SIG-M5 treated with dmso at 0.1 percent for 504 hours (cell line): ENCODE data around the gene DTYMK.
A peak's percentile ranks its signal among the peaks of the same experiment; 100 is the strongest.

Experiments used
- DNase-seq: peaks from one replicate; lab custom pipeline; 2025; ENCODE audit not compliant: unreplicated experiment; lab: John Stamatoyannopoulos, UW

Gene DTYMK

DNA sequence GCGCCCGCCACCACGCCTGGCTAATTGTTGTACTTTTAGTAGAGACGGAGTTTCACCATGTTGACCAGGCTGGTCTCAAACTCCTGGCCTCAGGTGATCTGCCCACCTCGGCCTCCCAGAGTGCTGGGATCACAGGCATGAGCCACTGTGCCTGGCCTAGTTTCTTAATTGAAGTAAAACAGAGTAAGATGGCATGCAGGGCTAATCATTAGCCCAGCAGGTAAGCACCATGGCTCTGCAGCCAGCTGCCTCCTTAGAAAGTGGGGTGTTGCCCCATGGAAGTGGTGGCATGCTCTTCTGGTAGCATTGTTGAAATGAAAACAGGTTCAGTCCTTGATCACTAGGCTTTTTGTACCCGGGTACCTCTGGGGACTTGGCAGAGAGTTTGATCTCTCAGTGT, 36.7 kb downstream of the DTYMK start:
- no peak for DNase-seq

DNA sequence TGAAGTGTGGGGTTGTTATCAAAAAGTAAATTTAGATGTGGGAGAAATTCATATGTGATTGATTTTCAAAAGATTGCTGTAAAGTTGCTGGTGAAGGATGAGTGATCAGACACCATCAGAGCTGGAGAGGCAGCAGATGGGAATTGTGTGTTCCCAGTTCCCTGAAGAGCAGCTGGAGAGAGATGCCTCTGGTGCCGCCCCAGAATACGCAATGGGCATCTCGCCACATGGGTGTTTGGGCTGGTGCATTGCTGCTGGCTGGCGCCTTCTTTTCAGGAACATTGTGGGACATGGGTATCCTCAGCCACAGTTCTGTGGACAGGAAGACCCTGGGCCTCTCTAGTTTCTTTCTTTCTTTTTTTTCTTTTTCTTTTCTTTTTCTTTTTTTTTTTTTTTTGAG, 37.2 kb downstream of the DTYMK start:
- DNase-seq = no peak

DNA sequence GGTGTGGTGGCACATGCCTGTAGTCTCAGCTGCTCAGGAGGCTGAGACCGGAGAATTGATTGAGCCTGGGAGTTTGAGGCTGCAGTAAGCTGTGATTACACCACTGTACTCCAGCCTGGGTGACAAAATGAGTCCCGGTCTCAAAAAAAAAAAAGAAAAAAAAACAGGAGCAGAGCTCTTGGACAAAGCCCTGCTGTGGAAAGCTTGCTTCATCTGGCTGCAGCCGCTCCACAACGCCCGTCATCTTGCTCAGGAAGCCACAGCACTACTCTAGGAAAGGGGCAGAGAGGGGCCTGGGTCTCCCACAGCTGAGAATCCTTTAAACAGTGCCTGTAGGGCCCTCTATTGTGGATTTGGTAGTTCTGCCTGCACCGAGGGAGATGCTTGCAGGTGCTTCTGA, 38.2 kb downstream of the DTYMK start:
- DNase-seq = no peak

DNA sequence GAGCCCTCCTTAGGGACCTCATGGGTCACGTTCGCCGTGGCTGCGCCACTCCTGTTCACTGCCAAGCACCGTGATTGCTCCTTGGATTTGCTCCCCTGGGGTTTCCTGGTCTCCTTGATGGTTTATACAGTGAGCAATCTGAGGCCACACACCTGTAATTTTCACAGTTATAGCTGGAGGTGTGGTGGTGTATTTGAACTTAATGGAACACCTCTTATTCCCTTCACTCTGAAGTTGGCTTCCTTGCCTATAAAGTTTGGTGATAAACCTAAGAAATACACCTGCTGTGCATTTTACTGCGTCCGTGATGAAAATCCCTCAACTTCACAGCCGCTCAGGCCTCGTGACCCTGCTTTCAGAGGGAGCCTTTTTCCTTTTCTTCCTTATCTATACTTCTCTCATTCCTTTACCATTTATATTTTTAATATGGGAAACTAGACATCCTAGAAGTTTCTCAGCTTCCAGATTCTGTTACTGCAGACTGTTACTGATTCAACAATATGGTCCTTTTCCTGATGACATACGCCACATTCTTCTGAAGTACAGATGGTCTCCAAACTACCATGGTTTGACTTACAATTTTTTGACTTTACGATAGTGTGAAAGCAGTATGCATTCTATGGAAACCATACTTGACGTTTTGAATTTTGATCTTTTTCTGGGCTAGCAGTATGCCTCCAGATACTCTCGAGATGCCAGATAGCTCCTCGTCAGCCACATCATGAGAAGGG, 40.5 kb downstream of the DTYMK start:
- DNase-seq = no peak

DNA sequence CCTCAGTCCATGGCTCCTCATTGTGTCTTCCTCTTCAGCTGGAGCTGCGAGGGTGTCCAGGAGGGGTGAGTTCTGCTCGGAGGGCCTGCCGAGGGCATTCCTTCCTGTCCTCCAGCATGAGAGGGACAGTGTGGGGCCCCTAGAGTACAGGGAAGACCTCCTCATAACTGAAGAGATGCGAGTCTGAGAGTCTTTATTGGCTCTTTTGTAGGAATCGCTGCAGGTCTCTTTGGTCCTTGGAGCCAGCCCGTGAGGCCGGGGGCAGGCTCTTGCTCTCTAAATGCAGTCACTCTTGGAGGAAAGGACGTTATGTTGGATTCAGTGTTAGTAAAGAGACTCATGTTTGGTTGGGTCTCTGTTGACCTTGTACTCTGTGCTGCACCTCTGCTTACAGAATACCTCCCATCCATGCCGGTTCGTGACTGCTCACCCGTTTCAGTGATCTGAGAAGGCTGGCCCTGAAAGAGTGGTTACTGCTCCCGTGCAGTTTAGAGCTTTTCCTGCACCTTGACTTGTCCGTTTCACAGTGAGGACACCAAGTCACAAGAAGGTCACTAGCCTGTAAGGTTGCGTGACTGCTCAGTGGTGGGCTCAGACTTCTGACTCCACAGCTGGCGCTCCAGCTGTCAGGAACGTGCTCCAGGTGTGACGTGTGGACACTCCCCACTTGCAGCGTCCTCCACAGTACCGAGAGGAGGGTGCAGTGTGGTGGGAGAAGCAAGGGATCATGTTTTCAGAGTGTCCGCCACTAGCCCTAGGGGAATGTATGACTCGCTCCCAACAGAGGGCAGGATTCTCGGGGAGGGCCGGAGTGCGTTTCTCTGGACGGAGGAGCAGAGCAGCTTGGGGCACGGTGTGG, 41.3 kb downstream of the DTYMK start:
- DNase-seq = no peak

DNA sequence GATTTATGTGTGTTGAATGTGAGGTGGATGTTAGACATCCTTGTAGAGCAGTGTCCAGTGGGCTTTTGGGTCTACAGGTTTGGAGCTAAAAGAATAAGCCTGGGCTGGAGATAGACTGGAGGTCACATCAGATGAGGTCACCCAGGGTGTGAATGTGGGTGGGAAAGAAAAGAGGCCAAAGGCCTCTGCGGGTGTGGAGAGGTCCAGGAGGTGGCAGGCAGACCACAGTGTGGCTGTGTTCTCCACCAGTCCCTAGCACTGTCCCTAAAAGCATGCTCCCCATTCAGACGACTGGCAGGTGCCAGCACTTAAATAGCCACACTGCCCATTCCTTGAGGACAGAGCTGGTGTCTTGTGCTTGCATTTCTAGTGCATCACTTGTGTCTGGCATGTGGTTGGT, 45.0 kb downstream of the DTYMK start:
- DNase-seq = no peak

DNA sequence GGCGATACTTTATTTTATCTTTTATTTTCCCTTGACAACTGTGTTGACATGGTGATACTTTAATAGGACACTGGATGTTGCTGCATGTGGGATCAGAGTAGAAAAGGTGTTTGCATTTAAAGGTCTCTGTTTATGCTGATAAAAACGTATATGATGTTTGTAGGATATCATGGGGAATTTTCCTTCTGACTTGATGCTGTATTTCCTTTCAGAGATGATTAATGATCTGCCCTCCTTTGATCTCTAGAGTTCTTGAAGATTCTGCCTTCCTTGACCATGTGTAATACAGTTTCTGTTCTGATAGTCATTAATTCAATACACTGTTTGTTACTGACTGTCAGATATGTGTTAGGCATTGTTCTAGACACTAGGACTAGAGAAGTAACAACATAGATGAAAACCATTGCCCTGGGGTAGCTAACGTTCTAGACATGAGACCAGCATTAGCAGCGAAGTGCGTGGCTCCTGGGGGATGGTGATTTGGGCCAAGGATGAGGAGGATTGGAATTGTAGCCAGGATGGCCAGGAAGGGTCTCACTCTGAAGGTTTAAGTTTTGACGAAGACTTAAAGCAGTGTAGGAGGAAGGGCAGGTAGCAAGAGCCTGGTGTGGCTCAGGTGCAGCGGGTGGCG, 46.3 kb downstream of the DTYMK start:
- no peak for DNase-seq

DNA sequence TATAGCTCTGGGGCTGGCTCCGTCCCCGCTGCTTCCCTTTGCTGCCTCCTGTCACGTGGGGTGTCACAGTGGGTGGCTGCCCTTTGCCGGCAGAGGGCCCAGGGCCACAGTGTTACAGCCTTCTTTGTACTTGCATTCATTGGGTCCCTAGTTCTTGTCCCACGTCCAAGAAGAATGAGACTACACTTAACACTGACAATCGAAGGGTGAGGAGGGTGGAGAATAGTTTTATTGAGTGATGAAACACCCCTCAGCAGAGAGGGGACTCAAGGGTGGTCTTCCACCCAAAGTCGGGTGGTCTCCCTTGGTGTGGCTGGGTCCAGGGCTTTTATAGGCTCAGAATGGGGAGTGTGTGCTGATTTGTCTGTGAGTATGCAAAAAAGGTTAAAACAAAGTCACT, 47.2 kb downstream of the DTYMK start:
- no peak for DNase-seq

DNA sequence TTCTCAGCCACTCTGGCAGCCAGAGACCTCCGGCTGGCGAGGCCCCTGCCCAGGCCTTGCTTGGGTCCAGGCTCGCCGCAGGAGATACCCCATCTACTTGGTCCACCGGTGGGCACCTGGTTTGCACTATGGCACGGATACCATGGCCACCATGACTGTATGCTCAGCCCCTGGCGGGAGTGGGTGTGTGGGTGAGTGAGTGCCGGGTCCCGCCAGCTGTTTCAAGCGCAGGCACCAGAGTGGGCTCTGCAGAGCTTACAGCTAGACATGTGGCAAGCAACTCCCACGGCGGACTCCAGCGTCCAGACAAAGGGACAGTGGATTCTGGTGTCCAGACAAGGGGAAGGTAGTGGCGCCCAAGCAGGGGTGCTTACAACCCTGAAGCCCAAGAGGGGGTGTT, 47.7 kb downstream of the DTYMK start:
- DNase-seq = no peak

DNA sequence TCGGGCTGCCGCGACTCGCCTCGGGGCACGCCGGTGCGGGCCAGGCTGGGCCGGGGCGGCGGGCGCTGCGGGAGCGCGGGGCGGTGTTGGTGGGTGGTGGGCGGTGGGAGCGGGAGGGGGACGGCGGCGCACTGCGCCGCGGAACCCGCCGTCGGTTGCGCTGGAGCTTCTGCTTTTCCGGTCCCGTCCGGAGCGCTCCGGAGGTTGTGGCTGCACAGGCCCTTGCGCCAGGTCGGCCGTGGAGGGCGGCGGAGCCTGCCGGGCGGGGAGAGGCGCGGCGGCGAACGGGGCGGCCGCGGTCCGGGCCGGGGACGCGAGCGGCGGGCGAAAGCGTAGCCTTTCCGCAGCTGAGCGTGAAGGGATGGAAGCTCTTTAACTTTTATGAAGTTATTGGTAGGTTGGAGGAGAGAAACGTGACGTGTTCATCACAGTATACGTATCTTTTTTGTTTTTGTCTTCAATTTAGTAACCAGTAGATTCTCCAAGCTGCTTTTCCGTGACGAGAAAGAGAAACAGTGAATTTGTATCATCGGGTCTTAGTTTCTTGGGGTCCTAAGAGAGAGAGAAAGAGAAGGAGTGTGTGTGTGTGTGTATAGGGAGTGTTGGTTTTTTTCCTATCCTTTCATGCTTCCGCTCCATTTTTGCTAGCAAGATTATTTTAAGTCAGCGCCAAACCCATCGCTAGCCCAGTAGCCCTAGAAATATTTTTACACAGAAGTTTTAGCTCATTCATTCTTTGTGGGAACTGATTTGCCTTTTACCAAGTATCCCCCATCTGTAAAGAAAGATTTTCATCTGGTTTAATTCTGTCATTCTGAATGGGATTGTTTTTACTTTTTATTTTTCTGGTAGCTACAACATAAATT, 48.6 kb downstream of the DTYMK start:
- no peak for DNase-seq

DNA sequence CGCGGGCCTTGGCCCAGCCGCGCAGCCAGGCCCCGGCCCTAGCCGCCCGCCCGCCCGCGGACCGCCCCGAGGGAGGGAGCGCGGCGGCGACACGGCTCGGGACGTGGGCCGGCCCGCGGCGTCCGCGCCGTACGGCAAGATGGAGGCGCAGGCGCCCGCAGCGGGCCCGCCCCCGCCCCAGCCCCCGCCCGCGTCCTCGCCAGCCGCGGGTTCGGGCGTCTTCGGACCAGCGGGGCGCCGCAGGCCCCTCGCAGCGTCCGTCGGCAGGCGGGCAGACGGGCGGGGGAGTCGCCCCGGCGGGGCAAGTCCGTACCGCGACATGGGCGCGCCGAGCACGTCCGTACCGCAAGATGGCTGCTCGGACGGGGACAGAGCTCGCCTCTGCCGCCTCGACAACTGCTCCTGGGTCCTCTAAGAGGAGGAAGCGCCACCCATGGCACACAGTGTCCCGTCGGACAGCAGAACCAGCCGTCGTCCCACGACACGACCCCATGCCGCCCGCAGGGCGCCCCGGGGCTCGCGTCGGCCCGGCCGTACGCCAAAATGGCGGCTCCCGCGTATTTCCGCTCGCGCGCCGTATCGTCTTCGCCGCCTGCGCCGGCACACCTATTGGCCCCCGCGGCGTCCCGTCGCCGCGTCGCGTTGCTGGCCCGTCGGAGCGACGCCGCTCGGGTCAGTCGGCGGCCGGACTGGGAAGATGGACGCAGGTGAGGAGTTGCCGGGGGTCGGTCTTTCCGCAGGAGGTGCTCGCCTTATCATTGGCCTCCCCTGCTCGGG, 49.4 kb downstream of the DTYMK start, which contains the start of the genes ATG4B and THAP4:
ATG4B (plus strand) TSS at position 676 of the 777 bp plus-strand sequence; CDS start at position 698, 22 bp downstream.
THAP4 (minus strand) TSS at position 141 of the 777 bp plus-strand sequence. CDS start 141 bp downstream, outside the sequence.
- peak; percentile 67 for DNase-seq

DNA sequence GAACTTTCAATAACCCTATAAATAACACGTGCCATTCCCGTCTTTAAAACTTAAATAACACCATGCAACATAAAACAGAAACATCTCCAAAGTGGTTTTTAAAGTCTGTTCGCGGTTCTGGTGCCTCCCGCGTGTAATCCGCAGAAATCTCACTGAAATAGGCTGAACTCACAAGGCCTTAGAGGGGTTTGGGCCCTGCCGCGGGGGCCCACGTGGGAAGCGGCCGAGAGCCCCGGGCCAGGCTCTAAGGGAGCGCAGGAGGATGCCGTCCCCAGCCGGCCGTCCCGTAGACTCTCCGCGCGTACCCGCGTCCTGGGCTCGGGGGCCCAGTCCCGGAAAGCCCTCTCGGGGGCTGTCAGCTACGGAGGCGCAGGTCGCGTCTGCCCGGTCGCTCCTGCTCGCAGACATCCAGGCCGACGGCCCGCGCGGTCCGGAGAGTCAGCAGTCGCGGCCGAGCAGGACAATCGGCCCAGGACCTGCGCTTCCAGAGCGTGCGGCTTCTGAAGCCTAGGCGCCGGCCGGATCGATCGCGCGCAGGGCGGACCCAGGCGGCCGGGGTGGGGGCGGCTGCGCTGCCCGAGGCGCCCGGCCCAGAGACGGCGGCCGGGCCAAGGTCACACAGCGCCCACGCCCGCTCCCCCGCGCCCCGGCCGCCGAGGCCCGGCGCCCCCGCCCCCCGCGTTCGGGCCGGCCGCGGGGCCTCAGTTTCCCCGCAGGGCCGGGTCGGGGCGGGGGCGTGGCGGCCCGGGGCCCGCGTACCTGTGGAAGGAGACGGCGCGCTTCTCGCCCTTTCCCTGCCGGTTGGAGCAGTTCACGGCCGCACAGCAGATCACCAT, 50.2 kb downstream of the DTYMK start:
- peak; percentile 37 for DNase-seq

DNA sequence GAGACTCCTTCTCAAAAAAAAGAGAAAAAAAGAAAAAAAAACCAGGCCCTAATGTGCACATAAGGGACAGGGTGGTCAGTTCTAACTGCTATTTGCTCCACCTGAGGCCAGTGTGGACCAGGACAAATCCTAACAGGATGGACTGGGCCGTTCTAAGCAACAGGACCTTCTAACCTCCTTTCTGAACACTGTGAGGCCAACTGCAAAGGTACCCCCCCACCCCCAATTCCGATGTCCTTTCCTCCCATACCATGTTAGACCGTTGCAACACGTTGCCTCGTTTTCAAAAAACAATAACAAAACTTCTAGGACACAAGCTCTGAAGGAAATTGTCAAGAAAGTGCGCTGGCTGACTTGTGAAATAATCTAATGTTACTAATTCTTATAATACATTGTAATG, 50.9 kb downstream of the DTYMK start:
- DNase-seq = no peak

DNA sequence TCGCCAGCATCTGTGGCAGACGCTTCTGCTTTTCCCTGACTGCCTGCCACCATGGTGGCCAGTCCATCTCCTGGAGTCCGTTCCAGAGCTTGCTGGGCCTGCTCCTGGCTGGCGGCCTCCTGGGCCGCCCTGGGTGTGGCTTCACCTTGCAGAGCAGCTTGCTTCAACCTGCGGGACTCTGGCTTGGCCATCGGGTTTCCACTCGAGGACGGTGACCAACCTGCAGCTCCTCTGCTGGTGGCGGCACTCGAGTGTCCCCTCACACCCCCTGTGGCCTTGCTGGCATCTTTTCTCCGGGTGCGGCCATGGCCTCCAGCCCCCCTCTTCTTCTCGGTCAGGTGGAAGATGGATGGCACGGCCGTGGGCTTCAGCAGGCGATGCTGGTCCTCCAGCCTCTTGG, 53.1 kb downstream of the DTYMK start:
- no peak for DNase-seq

DNA sequence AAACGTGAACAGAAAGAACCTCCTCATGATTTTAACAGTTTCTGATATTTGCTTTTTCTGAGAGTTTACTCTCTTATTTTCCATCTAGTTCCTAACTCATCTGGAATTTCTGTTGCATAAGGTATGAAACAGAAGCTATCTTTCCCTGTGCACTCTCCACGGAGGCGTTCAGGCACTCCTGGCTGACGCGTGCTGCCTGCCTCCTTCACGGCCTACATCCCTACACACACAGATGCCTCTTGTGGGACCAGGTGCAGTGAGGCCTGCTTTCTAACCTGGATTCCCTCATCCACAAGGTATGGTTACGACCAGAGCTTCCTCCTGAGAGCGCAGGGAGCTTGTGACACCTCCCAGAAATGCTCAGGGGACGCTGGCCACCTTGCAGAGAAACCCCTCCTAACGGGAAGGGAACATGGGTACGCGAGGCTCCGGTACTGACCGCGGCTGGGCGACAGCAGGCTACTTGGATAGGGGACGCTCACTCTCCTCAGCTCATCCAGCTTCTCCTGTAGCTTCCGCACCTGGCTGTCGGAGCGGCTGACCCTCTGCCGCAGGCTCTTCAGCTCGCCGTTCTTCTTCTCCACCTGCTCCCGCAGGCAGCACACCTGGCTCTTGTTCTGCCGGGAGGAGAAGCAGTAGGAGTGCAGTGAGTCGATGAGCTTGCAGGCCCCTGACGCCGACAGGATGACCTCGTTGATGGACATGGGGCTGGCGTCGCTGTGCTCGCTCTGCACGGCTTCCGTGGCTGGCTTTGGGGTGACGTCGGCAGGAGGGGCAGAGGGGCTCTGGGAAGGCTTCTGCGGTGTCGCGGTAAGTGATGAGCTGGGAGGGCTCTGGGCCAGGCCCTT, 53.9 kb downstream of the DTYMK start:
- DNase-seq = no peak

DNA sequence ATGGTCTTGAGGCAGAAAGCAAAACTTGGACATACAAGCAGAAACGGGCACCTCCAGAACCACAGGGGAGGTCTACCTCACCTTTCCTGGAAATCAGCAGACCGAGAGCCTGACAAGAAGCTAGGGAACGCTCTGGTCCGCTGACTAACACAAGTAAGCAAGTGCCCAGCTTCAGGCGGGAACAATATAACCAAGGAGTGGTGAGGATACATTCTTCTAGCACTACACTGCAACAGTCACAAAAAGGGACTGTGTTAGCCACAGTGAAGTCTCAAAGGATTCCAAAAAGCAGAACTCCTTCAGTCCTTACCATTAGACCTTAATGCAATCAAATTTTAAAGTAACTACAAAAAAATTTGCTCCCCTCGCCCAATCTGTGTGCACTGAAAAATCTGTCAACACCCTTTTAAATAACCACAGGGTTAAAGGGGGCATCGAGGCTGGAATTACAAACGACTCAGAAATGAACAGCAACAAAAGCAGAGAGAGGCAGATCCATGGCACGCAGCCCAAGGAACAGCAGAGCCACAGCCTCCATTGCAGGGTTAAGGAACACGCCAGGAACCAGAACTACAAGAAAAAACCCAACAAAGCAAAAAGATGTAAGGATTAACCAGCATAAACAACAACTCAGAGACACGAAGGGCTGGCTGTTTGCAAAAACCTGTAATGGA, 56.7 kb downstream of the DTYMK start:
- no peak for DNase-seq

DNA sequence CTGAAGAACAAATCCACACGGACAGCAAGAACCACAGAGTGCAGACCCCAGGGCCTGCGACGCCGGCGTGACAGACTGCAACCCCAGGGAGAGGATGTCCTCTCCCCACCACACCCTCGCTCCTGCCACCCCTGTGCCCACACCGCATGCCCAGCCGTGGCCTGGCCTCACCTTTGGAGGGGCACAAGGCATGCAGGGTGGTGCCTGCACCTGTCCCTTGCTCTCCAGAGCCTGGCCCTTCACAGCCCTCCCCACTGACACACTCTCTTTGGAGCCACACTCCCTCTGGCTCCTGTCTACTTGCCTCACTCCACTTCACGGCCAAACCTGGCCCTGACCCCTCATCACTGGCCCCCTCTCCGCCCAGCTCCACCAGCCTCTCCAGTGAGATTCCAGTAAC, 58.9 kb downstream of the DTYMK start:
- DNase-seq = no peak
